ENCODE measurements around the gene PTPRT.

- TF ChIP-seq CTCF (IDR thresholded peaks at IDR 0.05; ENCODE audit: insufficient read depth, low read length, poor library complexity, severe bottlenecking): no peak
- TF ChIP-seq EZH2phosphoT487 (conservative IDR thresholded peaks at IDR 0.05; ENCODE audit: low read length): no peak
Observed at GRCh38 chr20:42852691-42853090, 337.0 kb downstream of the PTPRT start.

Data from SU-DHL-6 (cell line).